ENCODE data around the gene HMGCL. TPM values are rescaled to one million over a fixed set of nuclear protein-coding genes. Genes with fewer than 3 reads are reported as not detected.

The HMGCL gene
- total and polyA plus RNA-seq, 2 of the 13 experiments (the other 11 are each of a cell fraction or from before 2014, with no cell fraction given), result 21.3 to 41.4 TPM

- TF ChIP-seq ZFYVE20 (CRISPR knock-in tag; IDR thresholded peaks at IDR 0.05; ENCODE audit: borderline replicate concordance, low read depth), result no peak
- TF ChIP-seq, protein P1, sequence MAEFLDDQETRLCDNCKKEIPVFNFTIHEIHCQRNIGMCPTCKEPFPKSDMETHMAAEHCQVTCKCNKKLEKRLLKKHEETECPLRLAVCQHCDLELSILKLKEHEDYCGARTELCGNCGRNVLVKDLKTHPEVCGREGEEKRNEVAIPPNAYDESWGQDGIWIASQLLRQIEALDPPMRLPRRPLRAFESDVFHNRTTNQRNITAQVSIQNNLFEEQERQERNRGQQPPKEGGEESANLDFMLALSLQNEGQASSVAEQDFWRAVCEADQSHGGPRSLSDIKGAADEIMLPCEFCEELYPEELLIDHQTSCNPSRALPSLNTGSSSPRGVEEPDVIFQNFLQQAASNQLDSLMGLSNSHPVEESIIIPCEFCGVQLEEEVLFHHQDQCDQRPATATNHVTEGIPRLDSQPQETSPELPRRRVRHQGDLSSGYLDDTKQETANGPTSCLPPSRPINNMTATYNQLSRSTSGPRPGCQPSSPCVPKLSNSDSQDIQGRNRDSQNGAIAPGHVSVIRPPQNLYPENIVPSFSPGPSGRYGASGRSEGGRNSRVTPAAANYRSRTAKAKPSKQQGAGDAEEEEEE (CRISPR knock-in tag; IDR thresholded peaks at IDR 0.05; ENCODE audit: borderline replicate concordance), result no peak
- no peak for TF ChIP-seq ZXDC (CRISPR knock-in tag; IDR thresholded peaks at IDR 0.05)
- TF ChIP-seq RBM39 (IDR thresholded peaks at IDR 0.05; ENCODE audit: low read depth, low read length, poor library complexity, severe bottlenecking), result peak; percentile 41
- no peak for TF ChIP-seq GPN1 (CRISPR knock-in tag; IDR thresholded peaks at IDR 0.05; ENCODE audit: borderline replicate concordance)
- TF ChIP-seq ZNF75D (CRISPR knock-in tag; IDR thresholded peaks at IDR 0.05; ENCODE audit: borderline replicate concordance), result no peak
- no peak for TF ChIP-seq ZNF451 (CRISPR knock-in tag; IDR thresholded peaks at IDR 0.05)
- TF ChIP-seq ZFX (CRISPR knock-in tag; IDR thresholded peaks at IDR 0.05; ENCODE audit: low read depth), result peak; percentile 51; the same call in 1 of the 2 replicates
- TF ChIP-seq FOSL2 (CRISPR knock-in tag; IDR thresholded peaks at IDR 0.05), result 0 out of 2 replicates have a peak, but pooled peaks have one; percentile 28
- TF ChIP-seq KLF15 (CRISPR knock-in tag; IDR thresholded peaks at IDR 0.05; ENCODE audit: borderline replicate concordance), result 0 out of 2 replicates have a peak, but pooled peaks have one; percentile 3
- peak; percentile 44; the same call in 1 of the 2 replicates for TF ChIP-seq ZNF788 (CRISPR knock-in tag; IDR thresholded peaks at IDR 0.05; ENCODE audit: borderline replicate concordance)
- peak; percentile 37; the same call in 1 of the 2 replicates for TF ChIP-seq MXD4 (CRISPR knock-in tag; IDR thresholded peaks at IDR 0.05)
- TF ChIP-seq, protein P2, sequence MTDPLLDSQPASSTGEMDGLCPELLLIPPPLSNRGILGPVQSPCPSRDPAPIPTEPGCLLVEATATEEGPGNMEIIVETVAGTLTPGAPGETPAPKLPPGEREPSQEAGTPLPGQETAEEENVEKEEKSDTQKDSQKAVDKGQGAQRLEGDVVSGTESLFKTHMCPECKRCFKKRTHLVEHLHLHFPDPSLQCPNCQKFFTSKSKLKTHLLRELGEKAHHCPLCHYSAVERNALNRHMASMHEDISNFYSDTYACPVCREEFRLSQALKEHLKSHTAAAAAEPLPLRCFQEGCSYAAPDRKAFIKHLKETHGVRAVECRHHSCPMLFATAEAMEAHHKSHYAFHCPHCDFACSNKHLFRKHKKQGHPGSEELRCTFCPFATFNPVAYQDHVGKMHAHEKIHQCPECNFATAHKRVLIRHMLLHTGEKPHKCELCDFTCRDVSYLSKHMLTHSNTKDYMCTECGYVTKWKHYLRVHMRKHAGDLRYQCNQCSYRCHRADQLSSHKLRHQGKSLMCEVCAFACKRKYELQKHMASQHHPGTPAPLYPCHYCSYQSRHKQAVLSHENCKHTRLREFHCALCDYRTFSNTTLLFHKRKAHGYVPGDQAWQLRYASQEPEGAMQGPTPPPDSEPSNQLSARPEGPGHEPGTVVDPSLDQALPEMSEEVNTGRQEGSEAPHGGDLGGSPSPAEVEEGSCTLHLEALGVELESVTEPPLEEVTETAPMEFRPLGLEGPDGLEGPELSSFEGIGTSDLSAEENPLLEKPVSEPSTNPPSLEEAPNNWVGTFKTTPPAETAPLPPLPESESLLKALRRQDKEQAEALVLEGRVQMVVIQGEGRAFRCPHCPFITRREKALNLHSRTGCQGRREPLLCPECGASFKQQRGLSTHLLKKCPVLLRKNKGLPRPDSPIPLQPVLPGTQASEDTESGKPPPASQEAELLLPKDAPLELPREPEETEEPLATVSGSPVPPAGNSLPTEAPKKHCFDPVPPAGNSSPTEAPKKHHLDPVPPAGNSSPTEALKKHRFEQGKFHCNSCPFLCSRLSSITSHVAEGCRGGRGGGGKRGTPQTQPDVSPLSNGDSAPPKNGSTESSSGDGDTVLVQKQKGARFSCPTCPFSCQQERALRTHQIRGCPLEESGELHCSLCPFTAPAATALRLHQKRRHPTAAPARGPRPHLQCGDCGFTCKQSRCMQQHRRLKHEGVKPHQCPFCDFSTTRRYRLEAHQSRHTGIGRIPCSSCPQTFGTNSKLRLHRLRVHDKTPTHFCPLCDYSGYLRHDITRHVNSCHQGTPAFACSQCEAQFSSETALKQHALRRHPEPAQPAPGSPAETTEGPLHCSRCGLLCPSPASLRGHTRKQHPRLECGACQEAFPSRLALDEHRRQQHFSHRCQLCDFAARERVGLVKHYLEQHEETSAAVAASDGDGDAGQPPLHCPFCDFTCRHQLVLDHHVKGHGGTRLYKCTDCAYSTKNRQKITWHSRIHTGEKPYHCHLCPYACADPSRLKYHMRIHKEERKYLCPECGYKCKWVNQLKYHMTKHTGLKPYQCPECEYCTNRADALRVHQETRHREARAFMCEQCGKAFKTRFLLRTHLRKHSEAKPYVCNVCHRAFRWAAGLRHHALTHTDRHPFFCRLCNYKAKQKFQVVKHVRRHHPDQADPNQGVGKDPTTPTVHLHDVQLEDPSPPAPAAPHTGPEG (CRISPR knock-in tag; IDR thresholded peaks at IDR 0.05), result no peak
- no peak for TF ChIP-seq ZNF850 (CRISPR knock-in tag; conservative IDR thresholded peaks at IDR 0.05)
- TF ChIP-seq RARG (CRISPR knock-in tag; IDR thresholded peaks at IDR 0.05; ENCODE audit: low read depth), result no peak
- no peak for TF ChIP-seq ZSCAN20 (CRISPR knock-in tag; IDR thresholded peaks at IDR 0.05; ENCODE audit: borderline replicate concordance)
- TF ChIP-seq RELA (CRISPR knock-in tag; IDR thresholded peaks at IDR 0.05), result 0 out of 2 replicates have a peak, but pooled peaks have one; percentile 39
- no peak for TF ChIP-seq TARDBP (CRISPR knock-in tag; IDR thresholded peaks at IDR 0.05)
Observed at GRCh38 chr1:23790696-23791515, 34.3 kb downstream of the HMGCL start, which contains the start of gene LYPLA2 (continued).
